HL-60 (cell line): ENCODE measurements around the gene ALDH1A1.

Source experiments
- DNase-seq, 2 experiments: peaks; one replicate each; pipeline ENCODE4 v3.0.0-alpha.2; 2010 to 2020; ENCODE audit warnings: low read depth in 1 of 2, low spot score in 1 of 2
- H3K27ac ChIP-seq: fragments of 250-450 bp; sonication (Bioruptor Pico); replicated peaks from 2 replicates; pipeline ENCODE4 v1.5.1; 2020; ENCODE audit warnings: mild to moderate bottlenecking, moderate library complexity
- H3K27me3 ChIP-seq: fragments of 250-450 bp; sonication (Bioruptor Pico); 2 replicates; pipeline ENCODE4 v1.5.1; 2021; ENCODE audit warnings: mild to moderate bottlenecking, moderate library complexity; ENCODE audit not compliant: insufficient read depth, poor library complexity, severe bottlenecking
- H3K4me3 ChIP-seq: replicated peaks from 2 replicates; pipeline ENCODE4 v1.5.1; 2011; ENCODE audit warnings: mild to moderate bottlenecking, control low read depth, low read length; ENCODE audit not compliant: insufficient read depth
- GABPA ChIP-seq: IDR thresholded peaks from 2 replicates; pipeline ENCODE4 v1.6.1; 2012; ENCODE audit warnings: low read depth
- POLR2AphosphoS5 ChIP-seq: IDR thresholded peaks from 2 replicates; pipeline ENCODE4 v1.6.1; 2012; ENCODE audit warnings: low read depth
- SPI1 ChIP-seq: IDR thresholded peaks from 2 replicates; pipeline ENCODE4 v1.6.1; 2012; ENCODE audit warnings: low read depth, mild to moderate bottlenecking, borderline replicate concordance
- TF ChIP-seq, protein P1 (sequence below): IDR thresholded peaks from one replicate; pipeline ENCODE4 v1.5.1; 2011; ENCODE audit warnings: low read length, control low read depth, inconsistent platforms; ENCODE audit not compliant: insufficient read depth
- TF ChIP-seq, protein P2 (sequence below): IDR thresholded peaks from 2 replicates; pipeline ENCODE4 v1.6.1; 2012; ENCODE audit warnings: low read depth; ENCODE audit not compliant: insufficient replicate concordance

Gene ALDH1A1

GRCh38 chr9:72933730-72934665 lies 18.9 kb downstream of the ALDH1A1 start:
- TF ChIP-seq POLR2AphosphoS5, result no peak
- TF ChIP-seq, protein P1, sequence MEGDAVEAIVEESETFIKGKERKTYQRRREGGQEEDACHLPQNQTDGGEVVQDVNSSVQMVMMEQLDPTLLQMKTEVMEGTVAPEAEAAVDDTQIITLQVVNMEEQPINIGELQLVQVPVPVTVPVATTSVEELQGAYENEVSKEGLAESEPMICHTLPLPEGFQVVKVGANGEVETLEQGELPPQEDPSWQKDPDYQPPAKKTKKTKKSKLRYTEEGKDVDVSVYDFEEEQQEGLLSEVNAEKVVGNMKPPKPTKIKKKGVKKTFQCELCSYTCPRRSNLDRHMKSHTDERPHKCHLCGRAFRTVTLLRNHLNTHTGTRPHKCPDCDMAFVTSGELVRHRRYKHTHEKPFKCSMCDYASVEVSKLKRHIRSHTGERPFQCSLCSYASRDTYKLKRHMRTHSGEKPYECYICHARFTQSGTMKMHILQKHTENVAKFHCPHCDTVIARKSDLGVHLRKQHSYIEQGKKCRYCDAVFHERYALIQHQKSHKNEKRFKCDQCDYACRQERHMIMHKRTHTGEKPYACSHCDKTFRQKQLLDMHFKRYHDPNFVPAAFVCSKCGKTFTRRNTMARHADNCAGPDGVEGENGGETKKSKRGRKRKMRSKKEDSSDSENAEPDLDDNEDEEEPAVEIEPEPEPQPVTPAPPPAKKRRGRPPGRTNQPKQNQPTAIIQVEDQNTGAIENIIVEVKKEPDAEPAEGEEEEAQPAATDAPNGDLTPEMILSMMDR, result no peak
- TF ChIP-seq GABPA, result no peak
- Histone ChIP-seq H3K27me3 (peaks cover 2% of the 10 kb centered on the region), H3K27ac (no peak overlapping the region), H3K4me3 (no peak overlapping the region)
- no peak for DNase-seq

- Histone ChIP-seq H3K27me3 (no peaks in the 10 kb centered on the region), H3K27ac (no peak overlapping the region), H3K4me3 (no peak overlapping the region)
- no peak for DNase-seq
- TF ChIP-seq, protein P2, sequence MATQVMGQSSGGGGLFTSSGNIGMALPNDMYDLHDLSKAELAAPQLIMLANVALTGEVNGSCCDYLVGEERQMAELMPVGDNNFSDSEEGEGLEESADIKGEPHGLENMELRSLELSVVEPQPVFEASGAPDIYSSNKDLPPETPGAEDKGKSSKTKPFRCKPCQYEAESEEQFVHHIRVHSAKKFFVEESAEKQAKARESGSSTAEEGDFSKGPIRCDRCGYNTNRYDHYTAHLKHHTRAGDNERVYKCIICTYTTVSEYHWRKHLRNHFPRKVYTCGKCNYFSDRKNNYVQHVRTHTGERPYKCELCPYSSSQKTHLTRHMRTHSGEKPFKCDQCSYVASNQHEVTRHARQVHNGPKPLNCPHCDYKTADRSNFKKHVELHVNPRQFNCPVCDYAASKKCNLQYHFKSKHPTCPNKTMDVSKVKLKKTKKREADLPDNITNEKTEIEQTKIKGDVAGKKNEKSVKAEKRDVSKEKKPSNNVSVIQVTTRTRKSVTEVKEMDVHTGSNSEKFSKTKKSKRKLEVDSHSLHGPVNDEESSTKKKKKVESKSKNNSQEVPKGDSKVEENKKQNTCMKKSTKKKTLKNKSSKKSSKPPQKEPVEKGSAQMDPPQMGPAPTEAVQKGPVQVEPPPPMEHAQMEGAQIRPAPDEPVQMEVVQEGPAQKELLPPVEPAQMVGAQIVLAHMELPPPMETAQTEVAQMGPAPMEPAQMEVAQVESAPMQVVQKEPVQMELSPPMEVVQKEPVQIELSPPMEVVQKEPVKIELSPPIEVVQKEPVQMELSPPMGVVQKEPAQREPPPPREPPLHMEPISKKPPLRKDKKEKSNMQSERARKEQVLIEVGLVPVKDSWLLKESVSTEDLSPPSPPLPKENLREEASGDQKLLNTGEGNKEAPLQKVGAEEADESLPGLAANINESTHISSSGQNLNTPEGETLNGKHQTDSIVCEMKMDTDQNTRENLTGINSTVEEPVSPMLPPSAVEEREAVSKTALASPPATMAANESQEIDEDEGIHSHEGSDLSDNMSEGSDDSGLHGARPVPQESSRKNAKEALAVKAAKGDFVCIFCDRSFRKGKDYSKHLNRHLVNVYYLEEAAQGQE, result no peak
- TF ChIP-seq SPI1, result no peak
- TF ChIP-seq POLR2AphosphoS5, result no peak
- TF ChIP-seq, protein P1, result no peak
- TF ChIP-seq GABPA, result no peak
Observed at GRCh38 chr9:72932619-72933018, 20.2 kb downstream of the ALDH1A1 start.

- no peak overlapping the region for H3K27ac ChIP-seq
- no peaks in the 10 kb centered on the region for H3K27me3 ChIP-seq
- DNase-seq, result no peak
- no peak overlapping the region for H3K4me3 ChIP-seq
- TF ChIP-seq, protein P1, result no peak
- TF ChIP-seq POLR2AphosphoS5, result no peak
Observed at GRCh38 chr9:72931897-72932296, 21.0 kb downstream of the ALDH1A1 start.

DNA sequence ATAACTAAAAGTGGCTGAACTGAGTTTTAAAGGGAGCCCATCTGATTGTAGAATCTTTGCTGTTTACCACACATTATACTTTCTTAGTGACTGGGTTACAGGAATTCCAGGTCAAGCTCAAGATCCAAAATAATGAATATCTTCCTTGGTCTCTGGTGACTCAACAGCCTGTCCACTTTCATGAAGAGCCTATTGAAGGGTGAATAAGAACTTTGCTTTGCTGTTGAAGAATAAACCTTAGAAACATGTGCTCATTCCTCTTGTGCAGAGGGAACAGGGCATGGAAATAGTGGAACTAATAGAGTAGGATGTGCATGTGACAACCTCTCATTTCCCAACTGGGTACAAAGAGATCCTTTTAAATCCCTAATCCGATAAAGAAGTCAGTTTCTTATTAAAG lies 21.4 kb downstream of the ALDH1A1 start:
- no peaks in the 10 kb centered on the region for H3K27me3 ChIP-seq
- H3K4me3 ChIP-seq, result no peak overlapping the region
- TF ChIP-seq GABPA, result no peak
- TF ChIP-seq, protein P1, result no peak
- TF ChIP-seq POLR2AphosphoS5, result no peak
- no peak for TF ChIP-seq SPI1
- TF ChIP-seq, protein P2, result no peak
- H3K27ac ChIP-seq, result no peak overlapping the region
- DNase-seq, result no peak
